Choroid plexus epithelial cell (primary cell): ENCODE measurements around the gene TUBGCP5.

Experiments used
- DNase-seq: peaks from one replicate; pipeline ENCODE4 v3.0.0-alpha.2; 2010; ENCODE audit warnings: low read depth
- H3K4me3 ChIP-seq: 2 replicates; pipeline ENCODE4 v1.5.1; 2011; ENCODE audit warnings: low read depth, mild to moderate bottlenecking, control low read depth, low read length, moderate library complexity
- TF ChIP-seq, protein P1 (sequence below): conservative IDR thresholded peaks from 2 replicates; pipeline ENCODE4 v1.5.1; 2011; ENCODE audit warnings: low read depth, mild to moderate bottlenecking, control low read depth, inconsistent platforms, low read length, moderate library complexity

Gene TUBGCP5

DNA sequence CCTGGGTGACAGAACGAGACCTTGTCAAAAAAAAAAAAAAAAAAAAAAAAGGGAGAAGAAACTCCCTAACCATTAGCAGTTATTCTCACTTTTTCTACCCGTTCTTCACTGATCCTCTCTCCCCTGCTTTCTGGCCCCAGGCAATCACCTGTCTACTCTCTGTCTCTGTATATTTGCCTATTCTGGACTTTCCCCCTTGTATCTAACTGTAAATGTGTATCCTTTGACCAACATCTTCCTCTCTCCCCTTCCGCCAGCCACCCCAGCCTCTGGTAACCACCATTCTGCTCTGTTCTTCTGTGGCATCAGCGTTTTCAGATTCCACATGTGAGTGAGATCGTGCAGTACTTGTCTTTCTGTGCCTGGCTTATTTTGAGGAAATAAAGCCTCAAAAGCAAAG is 66.1 kb downstream of the TUBGCP5 start:
- no peak overlapping the region for H3K4me3 ChIP-seq
- no peak for DNase-seq
- TF ChIP-seq, protein P1, sequence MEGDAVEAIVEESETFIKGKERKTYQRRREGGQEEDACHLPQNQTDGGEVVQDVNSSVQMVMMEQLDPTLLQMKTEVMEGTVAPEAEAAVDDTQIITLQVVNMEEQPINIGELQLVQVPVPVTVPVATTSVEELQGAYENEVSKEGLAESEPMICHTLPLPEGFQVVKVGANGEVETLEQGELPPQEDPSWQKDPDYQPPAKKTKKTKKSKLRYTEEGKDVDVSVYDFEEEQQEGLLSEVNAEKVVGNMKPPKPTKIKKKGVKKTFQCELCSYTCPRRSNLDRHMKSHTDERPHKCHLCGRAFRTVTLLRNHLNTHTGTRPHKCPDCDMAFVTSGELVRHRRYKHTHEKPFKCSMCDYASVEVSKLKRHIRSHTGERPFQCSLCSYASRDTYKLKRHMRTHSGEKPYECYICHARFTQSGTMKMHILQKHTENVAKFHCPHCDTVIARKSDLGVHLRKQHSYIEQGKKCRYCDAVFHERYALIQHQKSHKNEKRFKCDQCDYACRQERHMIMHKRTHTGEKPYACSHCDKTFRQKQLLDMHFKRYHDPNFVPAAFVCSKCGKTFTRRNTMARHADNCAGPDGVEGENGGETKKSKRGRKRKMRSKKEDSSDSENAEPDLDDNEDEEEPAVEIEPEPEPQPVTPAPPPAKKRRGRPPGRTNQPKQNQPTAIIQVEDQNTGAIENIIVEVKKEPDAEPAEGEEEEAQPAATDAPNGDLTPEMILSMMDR, result no peak

DNA sequence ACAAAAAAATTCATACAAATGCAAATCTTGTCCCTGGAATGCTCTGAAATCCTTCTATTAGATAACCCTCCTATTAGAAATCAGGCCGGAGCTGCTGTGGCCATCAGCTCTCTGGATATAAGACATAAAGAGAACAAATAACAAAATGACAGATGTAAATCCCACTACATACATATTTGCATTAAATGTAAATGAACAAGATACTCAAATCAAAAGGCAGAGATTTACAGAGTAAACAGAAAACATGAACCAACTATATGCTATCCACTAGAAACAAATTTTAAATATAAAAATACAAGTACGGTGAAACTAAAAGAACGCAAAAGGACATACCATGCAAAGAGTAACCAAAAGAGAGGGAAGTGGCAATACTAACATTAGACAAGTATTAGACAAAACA is 69.9 kb downstream of the TUBGCP5 start:
- TF ChIP-seq, protein P1, result no peak
- H3K4me3 ChIP-seq, result no peak overlapping the region
- DNase-seq, result no peak

DNA sequence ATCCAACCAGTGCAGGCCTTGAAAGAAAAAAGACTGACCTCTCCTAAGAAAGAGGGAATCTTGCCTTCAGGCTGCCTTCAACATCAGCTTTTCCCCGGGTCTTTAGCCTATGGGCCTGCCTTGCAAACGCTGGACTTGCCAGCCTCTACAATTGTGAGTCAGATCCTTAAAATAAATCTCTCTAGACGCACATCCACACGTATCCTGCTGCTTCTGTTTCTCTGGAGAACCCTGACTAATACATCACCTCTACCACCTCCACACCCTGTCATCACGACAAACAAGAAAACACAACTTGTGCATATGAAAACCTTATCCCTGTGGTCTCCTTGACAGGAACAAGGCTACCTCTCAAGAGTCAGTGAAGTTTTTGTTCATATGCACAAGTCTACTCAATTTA is 71.0 kb downstream of the TUBGCP5 start:
- peak; percentile 96 for DNase-seq
- TF ChIP-seq, protein P1, result no peak
- no peak overlapping the region for H3K4me3 ChIP-seq

DNA sequence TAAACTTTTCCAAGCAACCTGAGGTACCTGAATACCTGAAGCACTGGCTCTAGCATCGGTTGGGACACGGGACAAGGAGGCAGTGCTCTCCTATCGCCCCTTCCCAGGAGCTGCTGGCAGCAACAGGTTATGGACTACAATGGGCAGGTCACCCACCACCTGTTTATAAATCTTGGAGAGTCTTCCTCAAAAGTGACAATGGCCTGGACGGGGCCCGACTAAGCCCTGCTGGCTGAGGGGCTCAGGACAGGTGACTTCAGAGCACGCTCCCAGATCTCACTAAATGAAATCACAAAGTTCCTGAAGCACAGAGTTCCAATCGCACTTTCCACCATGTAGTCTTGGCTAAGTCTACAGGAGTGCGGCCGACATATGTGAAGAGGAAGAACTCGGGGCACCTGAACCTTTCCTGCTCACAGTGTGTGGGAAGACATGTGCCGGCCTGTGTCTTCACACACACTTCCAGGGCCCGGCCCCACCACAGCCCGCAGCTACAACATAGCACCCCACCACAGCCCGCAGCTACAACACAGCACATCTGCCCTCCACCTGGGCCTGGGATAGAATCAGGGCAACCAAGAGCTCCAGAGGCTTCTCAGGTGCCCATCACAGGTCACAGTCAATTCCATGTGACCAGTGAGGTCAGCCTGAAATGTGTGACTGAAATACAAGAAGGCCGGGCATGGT is 72.1 kb downstream of the TUBGCP5 start:
- no peak overlapping the region for H3K4me3 ChIP-seq
- TF ChIP-seq, protein P1, result no peak
- no peak for DNase-seq

DNA sequence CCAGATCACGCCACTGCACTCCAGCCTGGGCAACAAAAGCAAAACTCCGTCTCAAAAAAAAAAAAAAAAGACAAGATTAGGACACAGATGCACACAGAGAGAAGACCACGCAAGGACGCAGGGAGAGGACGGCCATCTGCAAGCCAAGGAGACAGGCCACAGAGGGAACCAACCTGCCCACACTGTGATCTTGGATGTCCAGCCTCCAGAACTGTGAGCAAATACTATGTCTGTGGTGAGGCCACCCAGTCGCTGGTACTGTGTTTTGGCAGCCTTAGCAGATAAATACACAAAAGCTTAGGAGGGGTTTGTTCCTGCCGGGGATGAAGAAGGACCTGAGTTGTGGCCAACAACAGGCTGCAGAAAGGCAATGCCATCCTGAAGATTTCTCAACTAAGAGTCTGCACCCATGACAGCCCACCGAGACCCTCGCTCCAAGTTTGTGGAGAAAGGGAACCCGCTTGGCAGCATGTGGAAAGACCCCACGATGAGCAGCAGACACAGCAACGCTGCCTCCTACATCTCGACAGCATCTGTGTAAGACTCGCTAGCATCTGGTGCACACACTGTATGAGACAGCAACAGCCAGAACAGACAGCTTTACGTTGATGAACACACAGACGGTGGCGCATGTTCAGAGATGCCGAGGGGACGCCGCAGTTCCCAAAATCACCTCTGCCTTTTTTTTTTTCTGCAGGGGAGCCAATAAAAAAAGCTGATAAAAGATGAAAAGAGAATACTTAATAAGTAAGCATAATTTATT is 72.9 kb downstream of the TUBGCP5 start:
- TF ChIP-seq, protein P1, result no peak
- H3K4me3 ChIP-seq, result no peak overlapping the region
- DNase-seq, result no peak

DNA sequence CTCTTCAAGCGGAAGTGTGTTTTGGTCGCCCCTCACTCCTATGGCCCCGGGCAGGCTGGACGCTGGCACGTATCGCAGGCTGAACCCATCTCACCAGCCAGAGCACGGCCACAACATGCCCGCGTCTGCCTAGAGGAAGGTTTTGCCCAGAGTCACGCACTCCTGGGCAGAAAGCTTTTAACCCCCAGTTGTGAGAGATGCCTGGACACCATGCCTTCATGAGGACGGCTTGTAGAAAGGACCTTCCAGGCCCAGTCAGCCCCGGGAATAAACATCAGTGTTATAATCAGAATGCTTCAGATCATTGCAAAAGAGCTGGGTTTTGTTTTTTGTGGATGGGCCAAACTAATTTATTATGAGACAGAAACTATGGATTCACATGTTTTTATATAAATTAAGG is 75.7 kb downstream of the TUBGCP5 start:
- TF ChIP-seq, protein P1, result no peak
- no peak overlapping the region for H3K4me3 ChIP-seq

DNA sequence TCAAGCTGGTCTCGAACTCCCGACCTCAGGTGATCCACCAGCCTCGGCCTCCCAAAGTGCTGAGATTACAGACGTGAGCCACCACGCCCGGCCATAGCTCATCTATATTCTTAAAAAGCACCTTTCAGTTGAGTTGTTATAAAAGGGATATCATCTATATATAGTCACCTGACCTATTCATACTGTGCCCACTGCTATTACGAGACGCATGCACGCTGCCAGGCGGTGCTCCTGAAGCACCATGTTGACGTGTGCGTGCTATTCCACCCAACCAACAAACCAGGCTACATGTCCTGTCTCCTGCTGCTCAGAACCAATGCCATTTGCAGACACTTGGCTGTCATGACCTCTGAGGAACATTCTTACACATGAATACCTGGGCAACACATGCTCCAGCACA is 76.8 kb downstream of the TUBGCP5 start:
- no peak overlapping the region for H3K4me3 ChIP-seq
- no peak for DNase-seq
- TF ChIP-seq, protein P1, result no peak

More for the DNA sequence above, 75.7 kb downstream of the TUBGCP5 start:
- DNase-seq, result no peak
